AG10803 (cell line): ENCODE data around the gene CYSLTR2.
A peak's percentile ranks its signal among the peaks of the same experiment; 100 is the strongest.

Experiments used
- DNase-seq: peaks from one replicate; pipeline ENCODE4 v3.0.0; 2010; ENCODE audit warnings: low read depth
- H3K4me3 ChIP-seq: 2 replicates; pipeline ENCODE4 v1.5.1; 2011; ENCODE audit warnings: mild to moderate bottlenecking, low read length, control low read depth
- TF ChIP-seq, protein P1 (sequence below): conservative IDR thresholded peaks from 2 replicates; pipeline ENCODE4 v1.5.1; 2011; ENCODE audit warnings: mild to moderate bottlenecking, low read length, control low read depth, inconsistent platforms

Gene CYSLTR2, protein sequence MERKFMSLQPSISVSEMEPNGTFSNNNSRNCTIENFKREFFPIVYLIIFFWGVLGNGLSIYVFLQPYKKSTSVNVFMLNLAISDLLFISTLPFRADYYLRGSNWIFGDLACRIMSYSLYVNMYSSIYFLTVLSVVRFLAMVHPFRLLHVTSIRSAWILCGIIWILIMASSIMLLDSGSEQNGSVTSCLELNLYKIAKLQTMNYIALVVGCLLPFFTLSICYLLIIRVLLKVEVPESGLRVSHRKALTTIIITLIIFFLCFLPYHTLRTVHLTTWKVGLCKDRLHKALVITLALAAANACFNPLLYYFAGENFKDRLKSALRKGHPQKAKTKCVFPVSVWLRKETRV

DNA sequence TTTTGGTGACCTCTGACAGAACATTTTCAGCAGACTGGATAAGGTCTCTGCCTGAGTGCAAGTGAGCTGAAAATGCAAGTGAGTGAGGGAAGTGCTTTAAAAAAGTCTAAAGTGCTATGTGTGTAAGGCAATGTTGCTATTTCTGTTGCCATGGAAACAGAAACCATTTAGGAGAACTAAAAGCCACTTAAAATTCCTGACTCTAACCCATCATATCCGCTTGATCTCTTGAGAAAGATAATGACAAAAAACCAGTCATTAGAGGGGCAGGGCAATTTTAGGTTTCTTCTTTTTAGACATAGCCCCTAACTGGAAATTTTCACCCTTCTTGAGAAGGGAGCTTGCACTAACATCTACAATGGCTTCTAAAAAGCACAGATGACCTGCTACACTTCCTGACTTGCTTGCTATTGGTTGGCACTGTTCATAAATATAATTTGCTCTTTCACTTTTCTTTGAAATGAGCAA, at the start of gene CYSLTR2:
Gene CYSLTR2, plus strand, starts transcription at position 458 of the 468 bp plus-strand sequence. CDS start 52,889 bp downstream, outside the sequence.
- peak; percentile 34 for DNase-seq
- TF ChIP-seq, protein P1, sequence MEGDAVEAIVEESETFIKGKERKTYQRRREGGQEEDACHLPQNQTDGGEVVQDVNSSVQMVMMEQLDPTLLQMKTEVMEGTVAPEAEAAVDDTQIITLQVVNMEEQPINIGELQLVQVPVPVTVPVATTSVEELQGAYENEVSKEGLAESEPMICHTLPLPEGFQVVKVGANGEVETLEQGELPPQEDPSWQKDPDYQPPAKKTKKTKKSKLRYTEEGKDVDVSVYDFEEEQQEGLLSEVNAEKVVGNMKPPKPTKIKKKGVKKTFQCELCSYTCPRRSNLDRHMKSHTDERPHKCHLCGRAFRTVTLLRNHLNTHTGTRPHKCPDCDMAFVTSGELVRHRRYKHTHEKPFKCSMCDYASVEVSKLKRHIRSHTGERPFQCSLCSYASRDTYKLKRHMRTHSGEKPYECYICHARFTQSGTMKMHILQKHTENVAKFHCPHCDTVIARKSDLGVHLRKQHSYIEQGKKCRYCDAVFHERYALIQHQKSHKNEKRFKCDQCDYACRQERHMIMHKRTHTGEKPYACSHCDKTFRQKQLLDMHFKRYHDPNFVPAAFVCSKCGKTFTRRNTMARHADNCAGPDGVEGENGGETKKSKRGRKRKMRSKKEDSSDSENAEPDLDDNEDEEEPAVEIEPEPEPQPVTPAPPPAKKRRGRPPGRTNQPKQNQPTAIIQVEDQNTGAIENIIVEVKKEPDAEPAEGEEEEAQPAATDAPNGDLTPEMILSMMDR = no peak
- H3K4me3 ChIP-seq = no peak within 1 kb of the TSS

DNA sequence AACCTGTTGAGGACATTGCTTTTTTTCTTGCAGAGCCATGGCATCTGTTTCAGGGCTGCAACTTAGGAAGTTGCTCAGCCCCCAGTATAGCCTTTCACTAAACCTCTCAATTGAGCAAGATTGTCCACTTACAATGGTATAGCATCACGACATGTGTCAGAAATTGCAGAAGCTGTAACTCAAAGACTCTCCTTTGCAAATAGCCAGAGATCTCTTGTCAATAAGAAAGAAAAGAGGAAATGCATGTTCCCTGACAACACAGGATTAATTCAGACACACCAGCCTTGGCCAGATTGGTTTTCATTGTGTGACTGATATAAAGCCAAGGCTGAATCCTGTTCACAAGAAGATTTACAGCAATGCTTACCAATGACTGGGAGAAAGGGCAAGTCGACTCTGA, 38.7 kb upstream of the CYSLTR2 start:
- TF ChIP-seq, protein P1 = no peak
- no peak for DNase-seq
- H3K4me3 ChIP-seq = no peak overlapping the region

GRCh38 chr13:48618937-48619336, 34.8 kb upstream of the CYSLTR2 start:
- H3K4me3 ChIP-seq = no peak overlapping the region
- TF ChIP-seq, protein P1 = no peak
- no peak for DNase-seq

DNA sequence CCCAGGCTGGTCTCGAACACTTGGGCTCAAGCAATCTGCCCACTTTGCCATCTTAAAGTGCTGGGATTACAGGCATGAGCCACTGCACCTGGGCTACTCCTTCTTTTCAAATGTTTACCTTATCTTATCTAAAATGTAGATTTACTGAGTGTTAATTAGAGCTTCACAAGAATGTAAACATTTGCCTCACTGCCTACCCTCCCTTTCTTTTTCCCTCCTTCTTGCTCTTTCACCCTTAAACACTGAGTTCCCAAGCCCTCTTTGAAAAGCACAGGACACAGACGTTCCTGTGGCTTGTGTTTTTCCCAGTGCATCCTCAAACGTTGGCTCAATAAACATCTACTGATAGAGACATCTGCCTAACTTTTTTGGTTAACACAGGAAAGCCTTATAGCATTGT, 32.7 kb upstream of the CYSLTR2 start:
- TF ChIP-seq, protein P1 = no peak
- no peak for DNase-seq
- H3K4me3 ChIP-seq = no peak overlapping the region

DNA sequence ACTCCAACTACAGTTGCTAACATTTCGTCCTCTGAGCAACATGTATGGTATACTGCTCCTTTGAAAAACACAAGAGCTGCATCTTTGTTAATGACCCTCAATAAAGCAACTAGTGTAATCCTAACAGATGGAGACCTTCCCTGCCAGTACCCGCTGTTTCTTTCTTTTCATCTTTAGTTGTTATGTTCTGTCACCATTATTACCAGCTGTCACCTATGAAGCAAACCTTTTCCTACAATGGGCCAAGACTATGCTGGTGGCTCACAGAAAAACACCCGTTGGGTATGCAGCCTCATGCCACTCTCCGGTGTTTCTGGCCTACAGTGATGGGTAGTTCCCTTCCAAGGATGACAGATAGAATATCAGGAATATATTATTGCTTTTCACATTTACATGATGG, 29.7 kb upstream of the CYSLTR2 start:
- TF ChIP-seq, protein P1 = no peak
- no peak for DNase-seq
- H3K4me3 ChIP-seq = no peak overlapping the region

DNA sequence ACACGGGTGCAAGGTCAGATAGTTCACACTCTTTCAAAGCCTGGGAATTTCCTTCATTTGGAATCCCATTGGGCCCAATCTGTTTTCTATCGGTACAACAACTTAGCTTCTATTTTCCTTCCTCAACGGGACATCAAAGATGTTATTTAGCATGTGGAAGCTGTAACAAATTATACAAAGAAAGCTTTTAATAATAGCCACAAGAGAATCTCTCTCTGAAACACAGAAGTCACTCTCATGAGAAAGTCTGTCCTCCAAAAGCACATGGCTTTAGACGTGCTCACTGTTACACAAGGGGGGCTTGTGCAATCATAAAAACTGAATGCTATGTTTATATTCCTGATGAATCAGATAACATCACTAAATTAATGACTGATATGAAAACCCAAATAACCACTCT, 28.9 kb upstream of the CYSLTR2 start:
- H3K4me3 ChIP-seq = no peak overlapping the region
- DNase-seq = no peak
- TF ChIP-seq, protein P1 = no peak

DNA sequence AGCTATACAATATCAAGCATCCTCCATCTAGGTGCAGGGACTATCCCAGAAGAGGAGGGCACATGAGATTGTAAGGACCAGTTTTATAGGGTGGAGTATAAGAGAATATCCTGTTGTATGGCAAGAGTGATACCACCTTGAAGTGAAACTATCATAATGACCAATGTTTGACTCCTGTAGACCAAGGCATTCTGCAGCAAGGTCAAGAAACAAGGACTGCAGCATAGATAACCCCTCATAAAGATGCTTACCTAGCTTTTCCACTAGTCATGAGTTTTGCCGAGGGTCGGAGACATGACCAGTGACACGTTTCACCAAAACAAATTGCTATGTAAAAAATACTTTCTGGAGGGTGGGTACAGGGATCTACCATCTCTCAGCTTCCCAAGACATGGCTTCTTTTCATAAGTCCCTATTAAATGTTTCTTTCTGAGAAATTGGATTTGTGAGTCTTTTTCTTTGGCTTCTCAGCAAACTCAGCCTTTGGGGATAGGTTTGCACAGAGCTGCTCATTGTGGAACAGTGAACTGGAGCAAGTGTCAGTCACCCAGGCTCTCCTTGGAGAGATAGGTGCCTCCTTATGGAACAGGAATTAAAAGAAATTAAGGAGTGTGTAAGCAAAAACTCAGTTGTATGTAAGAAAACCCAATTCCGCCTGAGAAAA, 28.2 kb upstream of the CYSLTR2 start:
- TF ChIP-seq, protein P1 = no peak
- H3K4me3 ChIP-seq = no peak overlapping the region
- no peak for DNase-seq
